Hepatocyte (in vitro differentiated cells): ENCODE data around the gene HEXD. TPM values are rescaled to one million over a fixed set of nuclear protein-coding genes. Genes with fewer than 3 reads are reported as not detected.
A peak's percentile ranks its signal among the peaks of the same experiment; 100 is the strongest.

Experiments
- DNase-seq: peaks from one replicate; pipeline ENCODE4 v3.0.0-alpha.2; 2016; ENCODE audit warnings: low spot score
- H2AFZ ChIP-seq: fragments of 200-600 bp; sonication (generic); 2 replicates; pipeline ENCODE4 v1.6.0; 2016; ENCODE audit warnings: antibody characterized with exemption, mild to moderate bottlenecking
- H3K27ac ChIP-seq: fragments of 200-600 bp; sonication (generic); 2 replicates; pipeline ENCODE4 v1.5.1; 2016; ENCODE audit warnings: mild to moderate bottlenecking
- H3K27me3 ChIP-seq: fragments of 200-600 bp; sonication (generic); 2 replicates; pipeline ENCODE4 v1.6.1; 2016
- H3K36me3 ChIP-seq: fragments of 200-600 bp; sonication (generic); replicated peaks from 2 replicates; pipeline ENCODE4 v1.5.1; 2016; ENCODE audit warnings: low read depth; ENCODE audit not compliant: insufficient read depth
- H3K4me1 ChIP-seq: fragments of 200-600 bp; sonication (generic); 2 replicates; pipeline ENCODE4 v1.5.1; 2016; ENCODE audit warnings: mild to moderate bottlenecking, moderate library complexity; ENCODE audit not compliant: insufficient read depth
- H3K4me2 ChIP-seq: fragments of 200-600 bp; sonication (generic); 2 replicates; pipeline ENCODE4 v1.6.0; 2016
- H3K4me3 ChIP-seq: fragments of 200-600 bp; sonication (generic); 2 replicates; pipeline ENCODE4 v1.5.1; 2016; ENCODE audit warnings: mild to moderate bottlenecking
- H3K79me2 ChIP-seq: fragments of 200-600 bp; sonication (generic); 2 replicates; pipeline ENCODE4 v1.6.0; 2017; ENCODE audit warnings: mild to moderate bottlenecking
- H3K9me2 ChIP-seq: fragments of 200-600 bp; sonication (generic); replicated peaks from 2 replicates; pipeline ENCODE4 v1.6.0; 2017; ENCODE audit warnings: mild to moderate bottlenecking; ENCODE audit not compliant: insufficient read depth
- H3K9me3 ChIP-seq: fragments of 200-600 bp; sonication (generic); 2 replicates; pipeline ENCODE4 v1.5.1; 2016; ENCODE audit warnings: low read depth, mild to moderate bottlenecking
- H4K20me1 ChIP-seq: fragments of 200-600 bp; sonication (generic); 2 replicates; pipeline ENCODE4 v1.6.0; 2016; ENCODE audit warnings: mild to moderate bottlenecking; ENCODE audit not compliant: insufficient read depth, poor library complexity, severe bottlenecking
- EZH2 ChIP-seq: fragments of 200-600 bp; sonication (generic); IDR thresholded peaks from 2 replicates; pipeline ENCODE4 v1.6.1; 2016; ENCODE audit warnings: antibody characterized with exemption, mild to moderate bottlenecking, borderline replicate concordance
- EZH2phosphoT487 ChIP-seq: fragments of 200-600 bp; sonication (generic); IDR thresholded peaks from one replicate; pipeline ENCODE4 v1.6.1; 2018; ENCODE audit warnings: antibody characterized with exemption, mild to moderate bottlenecking, low read depth, moderate library complexity; ENCODE audit not compliant: unreplicated experiment, severe bottlenecking
- WGBS: methylation state at CpG from one replicate; pipeline ENCODE4 v1.1.6; 2016; ENCODE audit warnings: low lambda C conversion rate; ENCODE audit errors: missing lambda C conversion rate; 5-methylcytosine and 5-hydroxymethylcytosine counted together
- polyA plus RNA-seq: library from polyadenylated mRNA; unstranded; fragments of >200 nt; fragmentation: Nextera tagmentation; extraction: Ambion mirVana; gene quantifications from 2 replicates; pipeline ENCODE4 v1.2.1, GENCODE V29; 2016
- total RNA-seq: library from RNA; depleted of rRNA; stranded (reverse); fragments of >200 nt; gene quantifications from 2 replicates; pipeline ENCODE4 v1.2.3, GENCODE V29; 2014
- TF ChIP-seq, protein P1 (sequence below): fragments of 200-600 bp; sonication (generic); IDR thresholded peaks from 2 replicates; pipeline ENCODE4 v1.5.1; 2016; ENCODE audit warnings: antibody characterized with exemption, mild to moderate bottlenecking; ENCODE audit not compliant: poor library complexity

The HEXD gene
- total and polyA plus RNA-seq, 2 experiments from 2014 or later: 32.6 to 46.0 TPM

DNA sequence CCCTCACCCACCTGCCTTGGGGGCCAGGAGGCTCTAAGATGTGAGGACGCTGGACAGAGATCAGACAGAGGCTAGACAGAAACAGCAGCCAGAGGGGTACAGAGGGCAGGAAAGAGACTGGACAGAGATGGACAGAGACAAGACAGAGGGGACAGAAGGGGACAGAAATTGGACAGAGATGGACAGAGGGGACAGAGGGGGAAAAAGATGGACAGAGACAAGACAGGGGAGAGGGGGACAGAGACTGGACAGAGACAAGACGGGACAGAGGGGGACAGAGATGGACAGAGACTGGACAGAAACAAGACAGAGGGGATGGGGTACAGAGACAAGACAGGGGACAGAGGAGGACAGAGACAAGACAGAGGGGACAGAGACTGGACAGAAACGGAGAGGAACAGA, 30.4 kb upstream of the HEXD start:
- TF ChIP-seq, protein P1, sequence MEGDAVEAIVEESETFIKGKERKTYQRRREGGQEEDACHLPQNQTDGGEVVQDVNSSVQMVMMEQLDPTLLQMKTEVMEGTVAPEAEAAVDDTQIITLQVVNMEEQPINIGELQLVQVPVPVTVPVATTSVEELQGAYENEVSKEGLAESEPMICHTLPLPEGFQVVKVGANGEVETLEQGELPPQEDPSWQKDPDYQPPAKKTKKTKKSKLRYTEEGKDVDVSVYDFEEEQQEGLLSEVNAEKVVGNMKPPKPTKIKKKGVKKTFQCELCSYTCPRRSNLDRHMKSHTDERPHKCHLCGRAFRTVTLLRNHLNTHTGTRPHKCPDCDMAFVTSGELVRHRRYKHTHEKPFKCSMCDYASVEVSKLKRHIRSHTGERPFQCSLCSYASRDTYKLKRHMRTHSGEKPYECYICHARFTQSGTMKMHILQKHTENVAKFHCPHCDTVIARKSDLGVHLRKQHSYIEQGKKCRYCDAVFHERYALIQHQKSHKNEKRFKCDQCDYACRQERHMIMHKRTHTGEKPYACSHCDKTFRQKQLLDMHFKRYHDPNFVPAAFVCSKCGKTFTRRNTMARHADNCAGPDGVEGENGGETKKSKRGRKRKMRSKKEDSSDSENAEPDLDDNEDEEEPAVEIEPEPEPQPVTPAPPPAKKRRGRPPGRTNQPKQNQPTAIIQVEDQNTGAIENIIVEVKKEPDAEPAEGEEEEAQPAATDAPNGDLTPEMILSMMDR: no peak
- Histone ChIP-seq H3K4me2 (no peak overlapping the region), H3K27ac (peak overlapping the region; percentile 83), H3K27me3 (no peaks in the 10 kb centered on the region), H3K9me3 (no peaks in the 10 kb centered on the region), H3K4me1 (peaks cover 14% of the 10 kb centered on the region), H3K4me3 (no peak overlapping the region), H4K20me1 (no peaks in the 10 kb centered on the region), H3K9me2 (no peaks in the 10 kb centered on the region), H3K79me2 (no peaks in the 10 kb centered on the region), H2AFZ (no peak overlapping the region), H3K36me3 (no peaks in the 10 kb centered on the region)
- no peak for DNase-seq
- WGBS: 85% methylated on average over 3 of the region's 3 CpGs

DNA sequence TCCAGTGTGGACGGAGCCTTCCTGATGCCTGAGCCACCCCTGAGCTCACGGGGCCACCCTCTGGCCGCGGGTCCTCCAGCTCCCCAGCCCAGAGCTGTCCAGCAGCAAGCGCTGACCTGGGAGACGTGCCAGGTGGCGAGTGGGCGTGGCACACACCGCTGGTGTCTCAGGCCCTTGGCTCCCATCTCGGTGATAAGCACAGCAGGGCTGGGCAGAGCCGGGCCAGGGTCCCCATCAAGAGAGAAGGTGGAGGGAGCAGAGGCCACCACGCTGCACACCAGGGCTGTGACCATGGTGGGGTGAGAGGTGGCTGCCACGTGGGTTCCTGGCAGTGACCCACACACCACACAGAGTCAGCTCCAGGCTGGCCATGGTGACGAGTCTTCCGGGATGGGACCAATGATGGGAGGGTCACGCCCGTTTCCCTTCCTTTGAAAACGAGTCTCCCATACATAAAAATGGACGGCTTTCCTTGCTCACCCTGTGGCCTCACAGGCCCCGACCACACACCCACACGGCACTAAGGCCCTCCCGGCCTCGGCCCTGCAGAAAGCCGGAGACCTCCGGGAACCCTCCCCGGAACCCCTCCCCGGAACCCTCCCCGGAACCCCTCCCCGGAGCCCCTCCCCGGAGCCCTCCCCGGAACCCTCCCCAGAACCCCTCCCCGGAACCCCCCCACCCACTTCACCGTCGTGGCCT, 29.8 kb upstream of the HEXD start:
- Histone ChIP-seq H3K36me3 (no peaks in the 10 kb centered on the region), H3K9me2 (no peaks in the 10 kb centered on the region), H3K79me2 (no peaks in the 10 kb centered on the region), H3K9me3 (no peaks in the 10 kb centered on the region), H3K4me2 (no peak overlapping the region), H3K27ac (no peak overlapping the region), H3K4me3 (no peak overlapping the region), H4K20me1 (no peaks in the 10 kb centered on the region), H3K27me3 (no peaks in the 10 kb centered on the region), H3K4me1 (peaks cover 14% of the 10 kb centered on the region), H2AFZ (no peak overlapping the region)
- WGBS: 89% methylated on average over 31 of the region's 34 CpGs
- DNase-seq: peak; percentile 2
- TF ChIP-seq EZH2phosphoT487 (no peak), EZH2 (no peak)
- TF ChIP-seq, protein P1: no peak

DNA sequence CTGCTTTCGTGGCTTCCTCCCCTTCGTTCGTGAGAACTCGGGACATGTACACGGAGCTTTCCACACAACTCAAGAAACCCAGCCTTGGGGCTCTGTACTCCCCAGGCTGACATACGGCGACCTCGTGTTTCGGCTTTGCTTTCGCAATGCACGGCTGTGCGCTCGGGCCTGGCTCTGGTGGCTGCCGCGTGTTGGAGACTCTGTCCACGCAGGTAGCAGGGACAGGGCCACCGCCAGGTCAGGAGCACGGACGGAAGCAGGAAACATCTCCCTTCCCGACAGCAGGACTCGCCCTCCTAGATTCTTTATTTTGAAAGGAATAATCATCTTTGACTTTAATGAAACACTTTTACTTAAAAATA, 29.2 kb upstream of the HEXD start:
- Histone ChIP-seq H3K36me3 (no peaks in the 10 kb centered on the region), H3K79me2 (no peaks in the 10 kb centered on the region), H3K4me3 (no peak overlapping the region), H4K20me1 (no peaks in the 10 kb centered on the region), H3K4me1 (peaks cover 14% of the 10 kb centered on the region), H2AFZ (no peak overlapping the region), H3K4me2 (no peak overlapping the region), H3K27me3 (no peaks in the 10 kb centered on the region), H3K27ac (no peak overlapping the region), H3K9me2 (no peaks in the 10 kb centered on the region), H3K9me3 (no peaks in the 10 kb centered on the region)
- WGBS: 96% methylated on average over 18 of the region's 21 CpGs
- TF ChIP-seq, protein P1: no peak
- TF ChIP-seq EZH2: no peak
- TF ChIP-seq EZH2phosphoT487: no peak
- DNase-seq: no peak

- TF ChIP-seq EZH2 (no peak), EZH2phosphoT487 (no peak)
- TF ChIP-seq, protein P1: no peak
- WGBS: 83% methylated on average over 10 of the region's 10 CpGs
- no peaks in the 10 kb centered on the region for H3K27me3 ChIP-seq
- H4K20me1 ChIP-seq: no peaks in the 10 kb centered on the region
- H3K36me3 ChIP-seq: no peaks in the 10 kb centered on the region
- no peaks in the 10 kb centered on the region for H3K9me3 ChIP-seq
- H3K4me1 ChIP-seq: peaks cover 14% of the 10 kb centered on the region
- H3K27ac ChIP-seq: no peak overlapping the region
- H3K9me2 ChIP-seq: no peaks in the 10 kb centered on the region
- DNase-seq: peak; percentile 1
- no peak overlapping the region for H3K4me3 ChIP-seq
- H3K79me2 ChIP-seq: no peaks in the 10 kb centered on the region
- no peak overlapping the region for H3K4me2 ChIP-seq
- H2AFZ ChIP-seq: no peak overlapping the region
These were observed 28.8 kb upstream of the HEXD start for GRCh38 chr17:82389379-82389778.
